AG09309 (cell line): ENCODE data around the gene SOCS3.

Source experiments
- DNase-seq: peaks from one replicate; pipeline ENCODE4 v3.0.0-alpha.2; 2010; ENCODE audit warnings: low read depth
- H3K4me3 ChIP-seq: 2 replicates; pipeline ENCODE4 v1.5.1; 2011; ENCODE audit warnings: mild to moderate bottlenecking, low read depth, low read length, moderate library complexity; ENCODE audit not compliant: control insufficient read depth
- TF ChIP-seq, protein P1 (sequence below): IDR thresholded peaks from 2 replicates; pipeline ENCODE4 v1.5.1; 2011; ENCODE audit warnings: mild to moderate bottlenecking, low read depth, low read length, inconsistent platforms; ENCODE audit not compliant: insufficient read depth, control insufficient read depth; ENCODE audit errors: missing control alignments

SOCS3 gene

DNA sequence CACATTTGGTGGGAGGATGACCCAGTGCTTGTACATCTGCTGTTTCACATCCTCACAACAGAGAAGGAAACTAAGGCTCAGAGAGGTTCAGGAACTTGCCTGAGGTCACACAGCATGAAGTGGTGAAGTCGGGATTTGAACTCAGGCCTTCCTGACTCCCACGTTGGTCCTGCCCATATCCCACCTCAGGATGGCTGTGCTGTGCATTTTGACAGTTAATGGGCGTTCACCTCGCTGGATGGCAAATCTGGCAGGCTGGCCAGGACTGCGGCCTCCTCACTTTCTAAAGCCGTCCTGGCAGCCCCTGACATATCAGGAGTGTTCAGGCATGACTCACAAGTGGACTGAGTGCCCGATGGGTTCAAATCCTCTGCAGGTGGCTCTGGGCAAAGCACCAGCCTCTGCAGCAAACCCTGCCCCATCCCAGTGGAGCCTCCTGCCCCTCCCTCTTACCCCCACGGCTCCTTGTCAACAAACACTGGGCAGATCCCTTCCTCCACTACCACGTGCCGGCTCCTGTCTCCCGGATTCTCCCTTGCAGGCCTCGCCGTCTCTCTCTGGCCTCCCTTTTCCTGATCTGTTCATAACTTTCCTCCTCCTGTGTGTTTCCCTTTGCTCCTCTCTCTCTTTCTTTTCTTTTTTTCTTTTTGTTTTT lies 29.2 kb downstream of the SOCS3 start:
- DNase-seq = no peak
- TF ChIP-seq, protein P1, sequence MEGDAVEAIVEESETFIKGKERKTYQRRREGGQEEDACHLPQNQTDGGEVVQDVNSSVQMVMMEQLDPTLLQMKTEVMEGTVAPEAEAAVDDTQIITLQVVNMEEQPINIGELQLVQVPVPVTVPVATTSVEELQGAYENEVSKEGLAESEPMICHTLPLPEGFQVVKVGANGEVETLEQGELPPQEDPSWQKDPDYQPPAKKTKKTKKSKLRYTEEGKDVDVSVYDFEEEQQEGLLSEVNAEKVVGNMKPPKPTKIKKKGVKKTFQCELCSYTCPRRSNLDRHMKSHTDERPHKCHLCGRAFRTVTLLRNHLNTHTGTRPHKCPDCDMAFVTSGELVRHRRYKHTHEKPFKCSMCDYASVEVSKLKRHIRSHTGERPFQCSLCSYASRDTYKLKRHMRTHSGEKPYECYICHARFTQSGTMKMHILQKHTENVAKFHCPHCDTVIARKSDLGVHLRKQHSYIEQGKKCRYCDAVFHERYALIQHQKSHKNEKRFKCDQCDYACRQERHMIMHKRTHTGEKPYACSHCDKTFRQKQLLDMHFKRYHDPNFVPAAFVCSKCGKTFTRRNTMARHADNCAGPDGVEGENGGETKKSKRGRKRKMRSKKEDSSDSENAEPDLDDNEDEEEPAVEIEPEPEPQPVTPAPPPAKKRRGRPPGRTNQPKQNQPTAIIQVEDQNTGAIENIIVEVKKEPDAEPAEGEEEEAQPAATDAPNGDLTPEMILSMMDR = no peak
- no peak overlapping the region for H3K4me3 ChIP-seq

DNA sequence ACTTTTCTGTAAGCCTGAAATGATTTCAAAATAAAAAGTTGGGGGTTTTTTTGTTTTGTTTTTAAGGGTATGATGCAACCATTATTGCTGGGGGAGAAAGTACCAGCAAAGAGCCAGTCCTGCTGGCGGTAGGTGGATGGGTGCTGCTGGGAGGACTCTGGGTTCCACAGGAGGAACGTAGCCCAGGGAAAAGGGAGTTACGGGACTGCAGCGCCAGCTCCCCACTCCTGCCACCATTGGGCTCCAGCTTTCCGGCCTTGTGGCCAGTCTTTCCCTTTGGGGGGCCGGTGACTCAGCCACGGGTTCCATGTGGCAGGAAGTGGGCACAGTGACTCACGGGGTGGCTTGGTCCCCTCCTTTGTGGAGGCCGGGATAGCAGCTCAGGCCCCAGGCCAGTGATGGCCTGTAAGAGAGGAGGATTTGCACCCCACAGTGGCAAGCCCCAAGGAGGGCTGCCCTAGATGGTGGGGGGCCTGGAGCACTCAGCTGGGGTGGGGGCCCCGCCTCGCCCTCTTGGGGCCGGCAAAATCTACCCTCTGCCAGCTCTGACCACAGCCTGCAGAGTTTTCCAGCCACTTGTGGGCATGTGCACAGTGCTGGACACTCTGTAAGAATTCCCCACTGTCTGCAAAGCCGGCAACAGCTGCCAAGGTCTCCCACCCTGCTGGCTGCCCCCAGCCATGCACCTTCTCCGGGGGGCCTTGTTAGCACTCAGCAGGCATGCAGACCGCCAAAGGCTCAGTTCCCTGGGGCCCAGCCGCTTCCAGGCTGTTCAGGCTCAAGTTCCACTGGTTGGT lies 30.4 kb downstream of the SOCS3 start:
- peak; percentile 63 for DNase-seq
- TF ChIP-seq, protein P1 = no peak
- H3K4me3 ChIP-seq = no peak overlapping the region

DNA sequence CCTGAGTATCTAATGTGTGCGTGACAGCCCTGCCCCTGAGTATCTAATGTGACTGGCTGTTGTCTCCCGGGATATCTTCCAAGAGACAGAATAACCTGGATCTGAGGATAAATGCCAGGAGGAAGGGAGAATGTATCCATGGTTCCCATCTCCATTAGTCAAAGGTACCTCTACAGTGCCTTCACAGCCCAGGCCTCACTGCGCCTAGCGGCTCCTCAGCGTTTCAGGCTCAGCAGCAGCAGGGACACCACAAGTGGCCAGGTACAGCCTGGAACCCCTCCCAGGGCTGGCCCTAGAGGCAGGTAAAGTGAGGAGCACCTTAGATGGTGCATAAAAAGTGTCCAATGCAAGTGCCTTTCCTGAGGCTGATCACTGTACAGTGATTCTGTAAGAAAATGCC lies 32.0 kb downstream of the SOCS3 start:
- no peak overlapping the region for H3K4me3 ChIP-seq
- TF ChIP-seq, protein P1 = no peak
- DNase-seq = no peak

DNA sequence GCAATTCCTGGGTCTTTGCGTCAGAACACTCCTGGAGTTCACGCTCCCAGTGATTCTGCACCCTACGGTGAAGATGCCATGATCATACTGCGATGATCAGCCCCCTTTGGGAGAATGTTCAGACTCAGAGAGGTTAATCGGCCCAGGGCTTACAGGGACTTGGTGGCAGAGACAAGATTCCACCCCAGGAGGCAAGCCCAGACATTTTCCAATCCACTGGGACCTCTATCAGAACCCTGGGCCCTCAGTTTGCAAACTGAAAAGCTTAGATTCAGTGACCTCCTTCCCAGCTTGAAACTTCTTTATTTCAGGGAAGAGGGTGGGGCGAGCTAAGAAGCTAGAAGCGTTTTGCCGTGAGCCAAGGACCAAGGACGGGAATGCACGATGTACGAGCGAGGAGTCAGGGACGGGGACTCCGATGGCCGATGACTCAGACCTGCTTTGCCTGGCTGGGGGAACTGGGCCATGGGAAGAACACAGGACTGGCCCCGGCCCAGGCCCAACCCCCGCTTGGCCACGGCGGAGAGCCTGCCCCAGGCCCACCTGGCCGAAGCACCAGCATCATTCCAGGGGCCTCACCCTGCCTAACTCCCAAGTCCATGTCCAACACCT lies 34.7 kb downstream of the SOCS3 start:
- TF ChIP-seq, protein P1 = no peak
- no peak for DNase-seq

DNA sequence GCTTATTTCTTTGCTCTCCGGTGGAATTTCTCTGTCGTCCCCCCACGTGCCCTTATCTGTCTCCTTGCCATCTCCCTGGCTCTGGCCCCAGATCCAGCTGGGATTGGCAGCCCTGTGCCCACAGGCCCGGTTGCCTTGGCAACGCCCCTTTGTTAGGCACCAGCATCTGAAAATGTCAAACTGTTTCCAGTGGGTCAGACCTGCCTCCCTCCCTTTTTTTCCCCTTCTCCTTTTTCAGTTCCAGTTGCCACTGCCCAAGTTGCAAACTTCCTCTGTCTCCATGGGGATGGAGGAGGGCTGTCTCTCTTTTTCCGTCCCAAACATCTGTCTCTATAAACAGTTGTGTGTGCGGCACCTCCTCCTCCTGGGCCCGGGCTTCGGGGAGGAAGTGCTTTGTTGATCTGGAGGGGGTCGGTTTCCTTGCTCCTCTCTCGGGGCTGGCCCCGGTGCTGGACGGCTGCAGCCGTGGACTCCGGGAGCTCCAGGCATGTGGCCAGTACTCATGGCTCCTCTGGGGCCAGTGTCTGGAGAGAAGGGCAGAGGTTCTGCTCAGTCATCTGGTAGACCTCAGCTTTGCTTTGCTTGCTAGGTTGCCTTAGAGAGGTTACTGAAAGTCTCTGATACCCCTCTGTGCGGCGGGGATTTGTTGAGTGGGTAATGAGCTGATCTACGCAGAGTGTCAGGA lies 35.3 kb downstream of the SOCS3 start:
- DNase-seq = no peak
- TF ChIP-seq, protein P1 = no peak
- no peak overlapping the region for H3K4me3 ChIP-seq

More for the DNA sequence above, 34.7 kb downstream of the SOCS3 start:
- H3K4me3 ChIP-seq = no peak overlapping the region

DNA sequence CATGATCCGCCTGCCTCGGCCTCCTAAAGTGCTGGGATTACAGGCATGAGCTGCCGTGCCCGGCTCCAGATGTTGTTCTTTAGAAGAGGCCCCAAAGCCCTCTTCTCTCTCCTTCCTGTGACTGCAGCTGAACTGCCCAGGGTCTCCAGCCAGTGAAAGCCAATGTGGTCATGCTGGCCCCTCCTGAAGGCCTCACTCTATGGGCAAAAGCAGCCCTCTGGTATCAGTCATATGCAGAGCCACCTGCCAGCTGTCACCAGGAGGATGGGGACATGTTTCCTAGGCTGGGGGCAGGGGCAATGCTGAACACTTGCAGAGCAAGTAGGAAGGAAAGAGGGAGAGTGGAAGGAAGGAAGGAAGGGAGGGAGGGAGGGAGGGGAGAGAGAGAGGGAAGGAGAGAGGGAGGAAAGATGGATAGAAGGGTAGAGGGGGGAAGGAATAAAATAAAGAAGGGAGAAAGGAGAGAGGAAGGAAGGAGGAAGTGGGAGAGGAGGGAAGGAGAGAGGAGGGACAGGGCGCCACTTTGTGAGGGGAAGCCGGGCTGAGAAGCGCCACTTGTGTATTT lies 36.0 kb downstream of the SOCS3 start:
- no peak for DNase-seq
- no peak overlapping the region for H3K4me3 ChIP-seq
- TF ChIP-seq, protein P1 = no peak
